ENCODE measurements around the gene SNRNP40.

Gene SNRNP40

DNA sequence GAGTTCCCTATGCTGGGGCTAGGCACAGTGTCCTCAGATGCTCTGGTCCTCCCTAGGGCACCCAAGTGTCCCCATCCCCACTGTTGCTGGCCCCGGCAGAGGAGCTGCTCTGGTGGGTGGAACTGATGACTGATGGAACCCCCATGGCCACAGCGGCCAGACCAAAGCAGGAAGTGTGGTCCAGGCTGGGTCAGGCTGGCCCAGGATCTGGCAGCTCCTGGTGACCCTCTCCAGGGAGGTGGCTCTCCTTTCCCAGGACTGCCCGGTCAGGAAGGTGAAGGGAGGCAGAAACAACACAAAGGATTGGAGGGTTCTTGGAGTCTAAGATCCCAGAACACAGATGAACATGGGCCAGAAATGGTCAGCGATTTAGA lies 58.0 kb downstream of the SNRNP40 start:
- H3K36me3 ChIP-seq (ENCODE audit: control insufficient read depth, insufficient read depth, low read length), result no peaks in the 10 kb centered on the region
- H3K27me3 ChIP-seq (replicated peaks; ENCODE audit: control insufficient read depth, insufficient read depth, low read length), result peaks cover 5% of the 10 kb centered on the region; the same call in 1 of the 2 replicates
- H3K4me3 ChIP-seq (replicated peaks; ENCODE audit: low read depth, low read length), result no peak overlapping the region
- DNase-seq (ENCODE audit: extremely low read depth, insufficient read length), result no peak
- TF ChIP-seq, protein P1, sequence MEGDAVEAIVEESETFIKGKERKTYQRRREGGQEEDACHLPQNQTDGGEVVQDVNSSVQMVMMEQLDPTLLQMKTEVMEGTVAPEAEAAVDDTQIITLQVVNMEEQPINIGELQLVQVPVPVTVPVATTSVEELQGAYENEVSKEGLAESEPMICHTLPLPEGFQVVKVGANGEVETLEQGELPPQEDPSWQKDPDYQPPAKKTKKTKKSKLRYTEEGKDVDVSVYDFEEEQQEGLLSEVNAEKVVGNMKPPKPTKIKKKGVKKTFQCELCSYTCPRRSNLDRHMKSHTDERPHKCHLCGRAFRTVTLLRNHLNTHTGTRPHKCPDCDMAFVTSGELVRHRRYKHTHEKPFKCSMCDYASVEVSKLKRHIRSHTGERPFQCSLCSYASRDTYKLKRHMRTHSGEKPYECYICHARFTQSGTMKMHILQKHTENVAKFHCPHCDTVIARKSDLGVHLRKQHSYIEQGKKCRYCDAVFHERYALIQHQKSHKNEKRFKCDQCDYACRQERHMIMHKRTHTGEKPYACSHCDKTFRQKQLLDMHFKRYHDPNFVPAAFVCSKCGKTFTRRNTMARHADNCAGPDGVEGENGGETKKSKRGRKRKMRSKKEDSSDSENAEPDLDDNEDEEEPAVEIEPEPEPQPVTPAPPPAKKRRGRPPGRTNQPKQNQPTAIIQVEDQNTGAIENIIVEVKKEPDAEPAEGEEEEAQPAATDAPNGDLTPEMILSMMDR (IDR thresholded peaks at IDR 0.05; ENCODE audit: insufficient read depth, low read length, poor library complexity, severe bottlenecking), result no peak

DNA sequence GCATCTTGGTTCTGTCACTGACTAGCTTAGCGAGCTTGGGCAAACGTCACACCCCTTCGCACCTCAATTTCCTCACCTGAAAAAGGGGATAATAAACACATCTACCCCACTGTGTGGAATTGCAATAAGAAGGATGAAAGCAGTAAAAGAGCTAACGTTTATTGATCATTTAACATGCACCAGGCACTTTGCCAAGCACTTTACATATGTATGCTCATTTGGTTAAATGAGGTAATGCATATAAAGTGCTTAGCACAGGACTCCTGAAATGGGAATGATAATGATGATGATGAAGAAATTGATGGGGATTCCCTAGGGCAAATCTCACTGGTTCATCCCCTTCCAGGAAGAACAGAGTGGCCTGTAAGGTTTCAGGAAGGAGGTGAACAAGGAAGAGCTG lies 61.7 kb downstream of the SNRNP40 start:
- no peak overlapping the region for H3K4me3 ChIP-seq (replicated peaks; ENCODE audit: low read depth, low read length)
- TF ChIP-seq, protein P1 (IDR thresholded peaks at IDR 0.05; ENCODE audit: insufficient read depth, low read length, poor library complexity, severe bottlenecking), result no peak
- H3K27me3 ChIP-seq (replicated peaks; ENCODE audit: control insufficient read depth, insufficient read depth, low read length), result peaks cover 5% of the 10 kb centered on the region; the same call in 1 of the 2 replicates
- no peak for DNase-seq (ENCODE audit: extremely low read depth, insufficient read length)
- H3K36me3 ChIP-seq (ENCODE audit: control insufficient read depth, insufficient read depth, low read length), result no peaks in the 10 kb centered on the region

DNA sequence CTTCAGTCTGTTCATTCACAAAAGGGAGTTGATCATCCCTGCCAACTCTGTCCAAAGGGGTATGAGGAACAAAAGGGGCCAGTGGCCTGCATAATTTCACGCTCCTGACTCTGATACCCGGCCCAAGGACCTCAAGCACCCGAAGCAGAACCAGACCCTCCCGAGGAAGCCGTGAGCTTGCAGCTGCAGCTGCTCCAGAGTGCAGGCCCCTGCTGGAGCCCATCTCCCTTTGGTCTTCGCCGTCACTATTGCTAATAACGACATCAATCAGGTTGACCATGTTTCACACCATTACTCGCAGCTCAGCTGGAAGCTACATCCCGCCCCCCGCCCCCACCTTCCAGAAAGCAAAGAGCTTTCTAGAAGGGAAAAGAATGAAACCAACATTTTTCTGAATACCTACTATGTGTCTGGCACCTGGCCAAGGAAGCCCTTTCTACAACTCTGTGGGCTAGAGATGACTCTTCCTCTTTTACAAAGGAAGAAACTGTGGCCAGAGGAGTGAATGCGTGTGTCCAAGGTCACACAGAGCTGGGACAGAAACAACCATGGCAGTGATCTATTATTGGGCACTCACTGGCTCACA lies 62.4 kb downstream of the SNRNP40 start:
- Histone ChIP-seq H3K4me3 (replicated peaks; ENCODE audit: low read depth, low read length) (no peak overlapping the region), H3K27me3 (replicated peaks; ENCODE audit: control insufficient read depth, insufficient read depth, low read length) (peaks cover 5% of the 10 kb centered on the region; the same call in 1 of the 2 replicates), H3K36me3 (ENCODE audit: control insufficient read depth, insufficient read depth, low read length) (no peaks in the 10 kb centered on the region)
- no peak for DNase-seq (ENCODE audit: extremely low read depth, insufficient read length)
- TF ChIP-seq, protein P1 (IDR thresholded peaks at IDR 0.05; ENCODE audit: insufficient read depth, low read length, poor library complexity, severe bottlenecking), result no peak

DNA sequence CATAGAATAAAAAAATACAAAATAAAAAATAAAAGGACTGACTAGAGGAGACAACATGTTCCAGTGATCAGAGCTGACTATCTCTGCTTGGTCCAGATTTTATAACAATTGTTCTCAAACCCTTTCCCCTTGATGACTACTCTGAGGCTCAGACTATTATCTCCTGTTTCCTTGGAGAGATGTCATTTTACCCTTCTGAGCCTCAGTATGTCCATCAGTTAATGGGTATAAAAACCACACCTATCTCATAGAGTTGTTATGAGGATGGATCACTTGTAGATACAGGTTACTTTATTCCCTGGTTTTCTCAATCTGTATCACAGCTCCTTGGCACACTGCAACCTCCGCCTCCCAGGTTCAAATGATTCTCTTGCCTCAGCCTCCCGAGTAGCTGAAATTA lies 63.9 kb downstream of the SNRNP40 start:
- TF ChIP-seq, protein P1 (IDR thresholded peaks at IDR 0.05; ENCODE audit: insufficient read depth, low read length, poor library complexity, severe bottlenecking), result no peak
- Histone ChIP-seq H3K27me3 (replicated peaks; ENCODE audit: control insufficient read depth, insufficient read depth, low read length) (no peaks in the 10 kb centered on the region), H3K4me3 (replicated peaks; ENCODE audit: low read depth, low read length) (no peak overlapping the region), H3K36me3 (ENCODE audit: control insufficient read depth, insufficient read depth, low read length) (no peaks in the 10 kb centered on the region)
- DNase-seq (ENCODE audit: extremely low read depth, insufficient read length), result no peak

DNA sequence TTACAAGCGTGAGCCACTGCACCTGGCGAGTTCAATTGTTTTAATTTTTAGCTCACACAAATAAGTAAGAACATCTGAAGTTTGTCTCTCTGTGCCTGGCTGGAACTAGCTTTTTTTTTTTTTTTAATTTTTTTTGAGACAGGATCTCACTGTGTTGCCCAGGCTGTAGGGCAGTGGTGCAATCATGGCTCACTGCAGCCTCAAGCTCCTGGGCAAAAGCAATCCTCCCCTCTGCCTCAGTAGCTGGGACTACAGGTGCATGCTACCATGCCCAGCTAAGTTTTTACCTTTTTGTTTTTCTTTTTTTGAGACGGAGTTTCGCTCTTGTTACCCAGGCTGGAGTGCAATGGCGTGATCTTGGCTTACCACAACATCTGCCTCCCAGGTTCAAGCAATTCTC lies 64.8 kb downstream of the SNRNP40 start:
- TF ChIP-seq, protein P1 (IDR thresholded peaks at IDR 0.05; ENCODE audit: insufficient read depth, low read length, poor library complexity, severe bottlenecking), result no peak
- H3K27me3 ChIP-seq (replicated peaks; ENCODE audit: control insufficient read depth, insufficient read depth, low read length), result no peaks in the 10 kb centered on the region
- no peak for DNase-seq (ENCODE audit: extremely low read depth, insufficient read length)
- H3K4me3 ChIP-seq (replicated peaks; ENCODE audit: low read depth, low read length), result no peak overlapping the region
- no peaks in the 10 kb centered on the region for H3K36me3 ChIP-seq (ENCODE audit: control insufficient read depth, insufficient read depth, low read length)

DNA sequence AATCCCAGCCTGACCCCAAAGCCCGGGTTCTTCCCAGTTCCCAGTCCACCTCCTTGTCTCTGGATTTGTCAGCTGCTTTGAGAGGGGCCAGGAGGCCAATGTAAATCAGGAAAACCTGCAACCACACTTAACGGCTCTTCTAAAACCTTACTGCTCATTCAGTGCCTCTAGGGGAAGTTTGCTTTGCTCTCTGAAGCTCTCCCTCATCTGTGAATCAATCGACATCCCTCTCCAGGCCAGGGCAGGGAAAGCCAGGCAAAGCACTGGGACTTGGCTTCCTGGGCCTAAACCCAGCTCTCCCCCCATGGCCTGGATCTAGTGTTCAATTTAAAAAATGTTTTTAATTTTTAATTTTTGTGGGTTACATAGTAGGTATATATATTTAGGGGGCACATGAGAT lies 66.2 kb downstream of the SNRNP40 start:
- no peak overlapping the region for H3K4me3 ChIP-seq (replicated peaks; ENCODE audit: low read depth, low read length)
- TF ChIP-seq, protein P1 (IDR thresholded peaks at IDR 0.05; ENCODE audit: insufficient read depth, low read length, poor library complexity, severe bottlenecking), result no peak
- no peaks in the 10 kb centered on the region for H3K36me3 ChIP-seq (ENCODE audit: control insufficient read depth, insufficient read depth, low read length)
- no peak for DNase-seq (ENCODE audit: extremely low read depth, insufficient read length)
- H3K27me3 ChIP-seq (replicated peaks; ENCODE audit: control insufficient read depth, insufficient read depth, low read length), result no peaks in the 10 kb centered on the region
